HG02623 (cell line): ENCODE measurements around the gene PICK1.

Experiments used
- ATAC-seq: cut with Tn5 transposase; IDR thresholded peaks from one replicate; pipeline ENCODE4 v1.9.1; 2021; ENCODE audit warnings: moderate library complexity; ENCODE audit not compliant: unreplicated experiment

The PICK1 gene

DNA sequence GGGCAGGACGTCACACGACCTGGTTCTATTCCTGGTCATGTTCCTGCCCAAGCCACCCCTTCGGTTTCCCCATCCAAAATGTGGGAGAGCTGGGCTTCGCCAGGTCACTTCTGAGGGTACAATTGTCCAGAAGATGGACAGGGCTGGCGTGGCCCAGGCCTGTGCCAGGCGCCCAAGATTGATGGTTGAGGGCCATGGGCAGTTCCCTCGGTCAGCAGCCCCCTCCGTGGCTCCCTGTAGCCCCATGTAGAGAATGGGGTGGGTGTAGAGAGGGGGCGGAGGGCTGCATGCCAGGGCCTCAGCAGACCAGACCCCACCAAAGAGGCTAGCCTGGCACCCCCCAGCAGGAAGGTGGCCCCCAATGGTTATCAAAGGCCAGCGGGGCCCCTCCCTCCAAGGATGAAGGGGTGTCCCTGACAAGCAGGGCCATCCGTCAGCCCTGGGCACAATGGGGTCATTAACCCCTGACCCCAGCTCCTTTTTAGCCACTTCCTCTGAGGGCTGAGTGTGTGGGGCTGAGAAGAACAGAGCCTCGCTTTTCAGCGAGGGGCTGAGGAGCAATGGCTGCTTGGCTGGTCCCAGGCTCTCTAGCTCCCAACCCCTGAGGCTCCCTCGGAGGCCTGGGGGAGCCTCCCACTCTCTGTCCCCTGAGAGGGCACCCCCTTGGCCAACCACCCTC is 11.0 kb upstream of the PICK1 start:
- no peak for ATAC-seq

- ATAC-seq: no peak
Measured at GRCh38 chr22:38049812-38050619, 7.2 kb upstream of the PICK1 start.

- ATAC-seq: no peak
Measured at GRCh38 chr22:38050720-38051119, 6.5 kb upstream of the PICK1 start.

DNA sequence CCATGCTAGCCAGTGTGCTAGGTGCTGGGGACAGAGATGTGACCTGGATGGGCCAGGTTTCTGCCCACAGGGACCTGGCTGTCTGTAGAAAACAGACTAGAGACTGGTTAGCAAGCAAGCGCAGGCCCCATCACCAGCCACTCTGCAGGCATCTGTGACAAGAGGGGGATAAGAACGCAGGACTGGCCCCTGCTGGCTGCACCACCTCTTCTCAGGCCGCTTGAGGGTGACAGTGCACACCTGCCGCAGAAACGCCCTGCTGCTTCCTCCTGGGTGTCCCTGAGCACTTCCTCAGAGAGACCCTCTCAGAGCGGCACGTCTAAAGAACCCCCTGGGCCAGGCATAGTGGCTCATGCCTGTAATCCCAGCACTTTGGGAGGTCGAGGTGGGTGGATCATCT is 5.9 kb upstream of the PICK1 start:
- ATAC-seq: no peak

- ATAC-seq: peak; percentile 41
Measured at GRCh38 chr22:38051900-38052862, 5.0 kb upstream of the PICK1 start.

- no peak for ATAC-seq
Measured at GRCh38 chr22:38062791-38063190, 5.6 kb downstream of the PICK1 start.

GRCh38 chr22:38065539-38065938 is 8.3 kb downstream of the PICK1 start:
- no peak for ATAC-seq

DNA sequence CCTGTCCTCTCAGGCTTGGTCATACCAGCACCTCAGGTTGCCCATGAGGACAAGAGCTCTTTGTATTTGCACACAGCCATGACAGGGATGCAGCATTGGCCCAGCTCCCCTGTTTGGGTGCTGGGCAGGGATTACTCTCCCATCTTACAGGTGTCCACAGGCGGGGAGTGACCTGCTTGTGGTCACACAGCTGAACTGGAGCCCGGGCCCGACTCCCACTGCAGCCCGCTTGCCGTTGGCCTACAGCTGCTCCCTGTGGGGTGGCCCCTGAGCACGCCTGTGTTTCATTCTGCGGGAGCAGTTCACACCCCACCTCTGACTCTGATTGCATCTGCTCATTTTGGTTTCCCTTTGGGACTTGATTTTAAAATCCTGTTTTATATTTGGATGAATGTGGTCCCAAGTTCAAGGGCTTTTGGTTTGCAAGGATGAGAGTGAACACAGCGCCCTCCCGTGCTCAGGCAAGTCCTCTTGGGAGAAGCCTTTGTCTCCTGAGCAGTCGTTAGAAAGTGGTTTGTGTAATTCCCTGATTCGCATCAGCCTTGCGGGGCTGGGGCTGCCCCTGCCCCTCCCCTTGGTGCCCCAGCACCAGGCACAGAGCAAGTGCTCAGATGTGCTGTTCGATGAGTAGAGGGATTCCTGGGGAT is 9.3 kb downstream of the PICK1 start:
- ATAC-seq: no peak

- ATAC-seq: no peak
Measured at GRCh38 chr22:38067028-38067415, 9.8 kb downstream of the PICK1 start.

DNA sequence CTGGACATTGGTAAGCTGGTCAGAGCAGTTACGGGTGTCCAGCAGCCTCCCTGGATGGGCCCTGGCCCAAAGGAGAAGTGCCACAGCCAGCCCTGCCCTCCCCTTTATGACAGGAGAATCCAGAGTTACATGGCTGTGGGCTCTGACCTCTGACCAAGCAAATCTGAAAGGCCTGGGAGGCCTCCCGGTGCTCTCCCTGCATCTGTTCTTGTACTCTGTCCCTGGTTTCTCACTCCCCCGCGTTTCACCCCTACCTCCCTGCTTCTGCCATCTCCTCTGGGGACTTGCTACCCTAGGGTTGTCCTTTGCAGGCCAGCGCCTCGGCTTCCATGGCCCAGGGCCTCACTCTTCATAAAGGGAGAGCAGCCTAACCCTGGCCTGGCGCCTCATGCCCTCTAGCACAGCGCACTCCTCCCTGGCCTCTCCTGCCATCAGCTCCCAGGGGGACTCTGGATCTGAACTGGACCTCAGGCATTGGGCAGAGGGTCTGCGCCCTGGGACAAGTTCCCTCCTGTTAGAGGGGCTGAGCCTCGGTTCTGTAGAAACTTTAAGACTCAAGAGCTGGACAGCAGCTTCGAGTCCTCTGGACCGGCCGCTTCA is 10.7 kb downstream of the PICK1 start:
- ATAC-seq: no peak

DNA sequence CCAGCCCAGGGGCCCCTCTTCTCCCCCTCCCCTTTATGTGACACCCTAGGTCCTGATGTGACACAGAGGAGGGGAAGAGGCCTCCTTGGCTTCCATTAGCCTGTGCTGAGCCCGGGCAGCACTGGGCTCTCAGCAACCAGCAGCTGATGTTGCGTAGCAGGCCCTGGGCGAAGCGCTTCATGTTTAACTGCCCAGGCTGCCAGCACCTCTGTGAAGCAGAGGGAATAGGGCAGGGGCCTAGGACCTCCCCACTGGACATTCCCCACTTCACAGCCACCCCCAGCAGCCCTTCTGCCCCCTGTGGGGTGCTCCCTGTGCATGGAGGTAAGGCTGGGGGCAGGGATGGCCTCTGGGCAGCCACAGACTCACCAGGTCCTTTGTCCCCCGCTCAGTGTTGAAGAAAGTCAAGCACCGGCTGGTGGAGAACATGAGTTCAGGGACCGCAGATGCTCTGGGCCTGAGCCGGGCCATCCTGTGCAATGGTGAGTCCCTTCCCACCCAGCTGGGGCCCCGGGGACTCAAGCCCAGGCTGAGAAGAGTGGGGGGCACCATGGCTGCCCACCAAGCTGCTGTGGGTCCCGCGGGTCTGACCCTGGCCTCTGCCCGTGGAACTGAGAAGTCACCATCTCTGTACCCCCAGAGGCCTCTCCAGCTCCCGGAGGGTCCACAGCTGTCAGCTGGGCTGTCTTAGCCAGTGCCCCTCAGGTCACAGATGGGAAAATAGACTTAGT is 11.6 kb downstream of the PICK1 start:
- ATAC-seq: no peak

- no peak for ATAC-seq
Measured at GRCh38 chr22:38069372-38070249, 12.4 kb downstream of the PICK1 start.

DNA sequence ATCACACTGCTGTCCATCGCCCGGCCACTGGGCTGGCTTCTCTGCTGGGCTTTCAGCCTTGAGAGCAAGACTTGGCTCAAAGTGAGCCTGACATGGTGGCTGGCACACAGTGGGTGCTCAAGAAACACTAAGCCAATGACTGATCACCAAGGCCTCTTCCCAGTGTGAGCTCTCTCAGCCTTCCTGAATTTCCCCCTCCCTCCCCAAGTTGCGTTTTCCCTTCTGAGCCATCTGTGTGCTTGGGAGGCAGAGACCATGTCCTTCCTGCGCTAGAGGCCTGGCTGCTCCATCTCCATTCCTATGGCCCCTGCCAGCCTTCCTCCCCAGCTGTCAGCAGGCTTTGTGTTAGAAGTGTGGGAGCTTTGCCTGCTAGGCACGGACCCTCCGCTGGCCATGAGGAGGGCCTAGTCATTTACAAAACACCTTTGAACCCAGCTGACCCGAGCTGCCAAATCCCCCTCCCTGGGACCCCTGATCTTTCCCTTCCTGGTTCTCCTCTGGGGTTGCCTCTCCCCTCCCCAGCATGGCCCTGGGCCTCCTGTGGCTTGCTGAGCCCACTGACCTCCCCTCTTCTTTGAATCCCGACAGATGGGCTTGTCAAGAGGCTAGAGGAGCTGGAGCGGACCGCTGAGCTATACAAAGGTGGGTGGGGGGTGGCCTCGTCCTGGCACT is 13.2 kb downstream of the PICK1 start:
- ATAC-seq: no peak

DNA sequence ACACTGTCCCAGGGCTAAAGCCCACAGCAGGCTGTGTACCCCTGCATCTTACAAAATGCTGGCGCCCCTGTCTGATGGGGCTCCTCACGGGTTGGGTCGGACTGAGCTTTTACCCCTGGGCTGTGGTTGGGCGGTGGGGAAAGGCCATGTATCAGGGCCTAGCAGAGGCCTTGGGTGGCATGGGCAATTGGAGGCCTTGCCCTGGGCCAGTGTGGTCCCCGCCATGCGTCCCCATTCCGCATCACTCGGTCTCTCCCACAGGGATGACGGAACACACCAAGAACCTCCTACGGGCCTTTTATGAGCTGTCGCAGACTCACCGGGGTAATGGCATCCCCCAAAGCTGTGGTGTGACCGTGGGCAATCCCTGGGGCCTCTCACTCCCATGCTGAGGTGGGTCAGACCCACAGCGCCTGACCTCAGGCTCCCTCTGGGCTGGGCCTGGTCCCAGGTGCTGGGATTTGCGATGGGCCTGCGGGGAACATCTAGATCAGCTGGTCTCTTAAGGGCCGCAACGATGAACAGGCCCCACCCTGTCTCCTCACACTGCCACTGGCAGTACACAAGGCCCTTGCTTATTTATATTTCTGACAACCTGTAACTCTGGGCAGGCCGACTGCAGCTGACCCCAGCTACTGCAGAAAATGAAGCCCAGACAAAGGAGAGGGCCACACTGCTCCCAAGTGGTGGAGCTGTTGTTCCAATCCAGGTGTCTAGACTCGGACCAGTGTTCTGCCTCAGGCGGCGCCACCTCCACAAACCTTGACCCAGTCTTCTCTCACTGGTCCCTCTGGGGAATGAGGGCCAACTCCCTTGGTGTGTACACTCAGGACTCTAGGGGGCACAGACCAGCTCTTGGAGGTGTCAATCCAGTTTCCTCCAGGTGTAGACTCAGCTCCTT is 14.5 kb downstream of the PICK1 start:
- no peak for ATAC-seq

GRCh38 chr22:38072322-38073149 is 15.3 kb downstream of the PICK1 start:
- ATAC-seq: no peak
